IMR-90 (cell line): Measurements from ENCODE around the gene IFT20.

Experiments used
- BHLHE40 ChIP-seq: fragments of 150-350 bp; IDR thresholded peaks from 2 replicates; pipeline ENCODE4 v1.6.1; 2016; ENCODE audit warnings: mild to moderate bottlenecking, low read depth, low read length
- CEBPB ChIP-seq: IDR thresholded peaks from 2 replicates; pipeline ENCODE4 v1.6.1; 2012; ENCODE audit warnings: low read depth, low read length, improper control_type of control experiment
- MXI1 ChIP-seq: IDR thresholded peaks from 2 replicates; pipeline ENCODE4 v1.6.1; 2012; ENCODE audit warnings: low read depth, mild to moderate bottlenecking, low read length, moderate library complexity, borderline replicate concordance
- POLR2A ChIP-seq: IDR thresholded peaks from 2 replicates; pipeline ENCODE4 v1.6.1; 2012; ENCODE audit warnings: mild to moderate bottlenecking, low read depth, low read length
- RAD21 ChIP-seq: IDR thresholded peaks from 2 replicates; pipeline ENCODE4 v1.6.1; 2012; ENCODE audit warnings: low read length, improper control_type of control experiment
- SMC3 ChIP-seq: fragments of 150-350 bp; IDR thresholded peaks from 2 replicates; pipeline ENCODE4 v1.6.1; 2016; ENCODE audit warnings: low read depth, mild to moderate bottlenecking, antibody characterized with exemption, low read length, moderate library complexity
- TF ChIP-seq, protein P1 (sequence below): conservative IDR thresholded peaks from 2 replicates; pipeline ENCODE4 v1.5.1; 2012; ENCODE audit warnings: mild to moderate bottlenecking, low read depth, low read length, improper control_type of control experiment
- TF ChIP-seq, protein P2 (sequence below): fragments of 150-350 bp; IDR thresholded peaks from 2 replicates; pipeline ENCODE4 v1.6.1; 2017; ENCODE audit warnings: mild to moderate bottlenecking, antibody characterized with exemption, low read length, low read depth

- TF ChIP-seq POLR2A (no peak), SMC3 (no peak), RAD21 (no peak), BHLHE40 (no peak), MXI1 (no peak), CEBPB (no peak)
- TF ChIP-seq, protein P1, sequence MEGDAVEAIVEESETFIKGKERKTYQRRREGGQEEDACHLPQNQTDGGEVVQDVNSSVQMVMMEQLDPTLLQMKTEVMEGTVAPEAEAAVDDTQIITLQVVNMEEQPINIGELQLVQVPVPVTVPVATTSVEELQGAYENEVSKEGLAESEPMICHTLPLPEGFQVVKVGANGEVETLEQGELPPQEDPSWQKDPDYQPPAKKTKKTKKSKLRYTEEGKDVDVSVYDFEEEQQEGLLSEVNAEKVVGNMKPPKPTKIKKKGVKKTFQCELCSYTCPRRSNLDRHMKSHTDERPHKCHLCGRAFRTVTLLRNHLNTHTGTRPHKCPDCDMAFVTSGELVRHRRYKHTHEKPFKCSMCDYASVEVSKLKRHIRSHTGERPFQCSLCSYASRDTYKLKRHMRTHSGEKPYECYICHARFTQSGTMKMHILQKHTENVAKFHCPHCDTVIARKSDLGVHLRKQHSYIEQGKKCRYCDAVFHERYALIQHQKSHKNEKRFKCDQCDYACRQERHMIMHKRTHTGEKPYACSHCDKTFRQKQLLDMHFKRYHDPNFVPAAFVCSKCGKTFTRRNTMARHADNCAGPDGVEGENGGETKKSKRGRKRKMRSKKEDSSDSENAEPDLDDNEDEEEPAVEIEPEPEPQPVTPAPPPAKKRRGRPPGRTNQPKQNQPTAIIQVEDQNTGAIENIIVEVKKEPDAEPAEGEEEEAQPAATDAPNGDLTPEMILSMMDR, result no peak
- TF ChIP-seq, protein P2, sequence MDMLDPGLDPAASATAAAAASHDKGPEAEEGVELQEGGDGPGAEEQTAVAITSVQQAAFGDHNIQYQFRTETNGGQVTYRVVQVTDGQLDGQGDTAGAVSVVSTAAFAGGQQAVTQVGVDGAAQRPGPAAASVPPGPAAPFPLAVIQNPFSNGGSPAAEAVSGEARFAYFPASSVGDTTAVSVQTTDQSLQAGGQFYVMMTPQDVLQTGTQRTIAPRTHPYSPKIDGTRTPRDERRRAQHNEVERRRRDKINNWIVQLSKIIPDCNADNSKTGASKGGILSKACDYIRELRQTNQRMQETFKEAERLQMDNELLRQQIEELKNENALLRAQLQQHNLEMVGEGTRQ, result no peak
These were observed 19.2 kb downstream of the IFT20 start for GRCh38 chr17:28315846-28316705.
